ENCODE data around the gene NHS. TPM values are rescaled to one million over a fixed set of nuclear protein-coding genes. Genes with fewer than 3 reads are reported as not detected.

NHS gene
- polyA plus RNA-seq, 1 donor (not counting 4 experiments of a cell fraction or from before 2014, with no cell fraction given): 5.4 TPM

DNA sequence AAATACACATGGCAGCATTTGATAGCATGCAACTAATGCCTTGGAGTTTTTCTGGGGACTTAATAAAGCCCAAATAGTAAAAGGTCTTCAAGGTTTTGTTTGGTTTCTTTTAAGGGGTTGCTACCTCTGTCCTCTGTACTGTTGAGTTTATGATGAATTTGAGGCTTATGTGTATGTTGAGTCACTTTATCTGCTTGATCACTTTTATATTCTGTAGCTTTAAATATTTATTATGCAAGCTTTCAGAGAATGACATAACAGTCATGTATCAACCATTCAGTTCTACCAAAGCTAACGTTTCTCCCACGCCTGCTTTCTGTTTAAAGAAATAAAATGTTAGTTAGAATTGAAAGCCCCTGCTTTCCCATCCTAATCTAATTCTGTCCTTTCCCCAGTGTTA is 122.2 kb downstream of the NHS start:
- DNase-seq (ENCODE audit: low read depth, low spot score) (no peak), FAIRE-seq (no peak)
- no peak overlapping the region for H3K4me2 ChIP-seq (ENCODE audit: control insufficient read depth, extremely low read depth, insufficient read depth, low read depth, low read length)
- H3K27me3 ChIP-seq (ENCODE audit: control insufficient read depth, extremely low read depth, insufficient read depth, low read length): peaks cover 4% of the 10 kb centered on the region
- no peak overlapping the region for H3K4me3 ChIP-seq (ENCODE audit: control insufficient read depth in 2 of 3, extremely low read depth in 1 of 3, insufficient read depth in 2 of 3, low read depth in 1 of 3, low read length in 3 of 3)
- dilution Hi-C loops (cut with MboI; ENCODE audit: extremely low pct_ligation_motif_present, low sequenced_read_pairs): no loop called here
- H3K27ac ChIP-seq (ENCODE audit: control insufficient read depth, insufficient read depth, low read length): no peak overlapping the region
- peaks cover 9% of the 10 kb centered on the region for H3K4me1 ChIP-seq (ENCODE audit: control insufficient read depth, extremely low read depth, insufficient read depth, low read length)
- no peak overlapping the region for H2AFZ ChIP-seq (ENCODE audit: control insufficient read depth, low read length)
- H3K9ac ChIP-seq (ENCODE audit: control insufficient read depth, extremely low read depth, insufficient read depth, low read length): no peak overlapping the region
- H3K9me3 ChIP-seq (ENCODE audit: control insufficient read depth, low read depth, low read length): no peaks in the 10 kb centered on the region
- no peaks in the 10 kb centered on the region for H3K36me3 ChIP-seq (ENCODE audit: control insufficient read depth in 2 of 2, extremely low read depth in 1 of 2, insufficient read depth in 2 of 2, low read length in 2 of 2)
- H3K79me2 ChIP-seq (ENCODE audit: control insufficient read depth, insufficient read depth, low read length): peaks cover 11% of the 10 kb centered on the region
- TF ChIP-seq EZH2 (IDR thresholded peaks at IDR 0.05; ENCODE audit: low read length): no peak
- TF ChIP-seq CTCF (optimal IDR thresholded peaks at IDR 0.05 in 1 of 3, IDR thresholded peaks at IDR 0.05 in 1 of 3, conservative IDR thresholded peaks at IDR 0.05 in 1 of 3; ENCODE audit: extremely low read depth in 1 of 3, insufficient read depth in 2 of 3, low read length in 3 of 3): no peak
- H4K20me1 ChIP-seq (ENCODE audit: control insufficient read depth, extremely low read depth, insufficient read depth, low read length): peaks cover 6% of the 10 kb centered on the region
- no peaks in the 10 kb centered on the region for H3K9me1 ChIP-seq (ENCODE audit: control insufficient read depth, extremely low read depth, insufficient read depth, low read length)

GRCh38 chrX:17499512-17499911 is 124.5 kb downstream of the NHS start:
- peaks cover 8% of the 10 kb centered on the region for H3K79me2 ChIP-seq (ENCODE audit: control insufficient read depth, insufficient read depth, low read length)
- no peak overlapping the region for H3K4me3 ChIP-seq (ENCODE audit: control insufficient read depth in 2 of 3, extremely low read depth in 1 of 3, insufficient read depth in 2 of 3, low read depth in 1 of 3, low read length in 3 of 3)
- H3K9me3 ChIP-seq (ENCODE audit: control insufficient read depth, low read depth, low read length): no peaks in the 10 kb centered on the region
- DNase-seq (ENCODE audit: low read depth, low spot score) (no peak), FAIRE-seq (no peak)
- H3K27ac ChIP-seq (ENCODE audit: control insufficient read depth, insufficient read depth, low read length): no peak overlapping the region
- peaks cover 6% of the 10 kb centered on the region for H4K20me1 ChIP-seq (ENCODE audit: control insufficient read depth, extremely low read depth, insufficient read depth, low read length)
- H3K4me2 ChIP-seq (ENCODE audit: control insufficient read depth, extremely low read depth, insufficient read depth, low read depth, low read length): no peak overlapping the region
- H3K9me1 ChIP-seq (ENCODE audit: control insufficient read depth, extremely low read depth, insufficient read depth, low read length): no peaks in the 10 kb centered on the region
- H2AFZ ChIP-seq (ENCODE audit: control insufficient read depth, low read length): no peak overlapping the region
- H3K9ac ChIP-seq (ENCODE audit: control insufficient read depth, extremely low read depth, insufficient read depth, low read length): no peak overlapping the region
- H3K27me3 ChIP-seq (ENCODE audit: control insufficient read depth, extremely low read depth, insufficient read depth, low read length): peaks cover 4% of the 10 kb centered on the region
- dilution Hi-C loops (cut with MboI; ENCODE audit: extremely low pct_ligation_motif_present, low sequenced_read_pairs): no loop called here
- no peak for TF ChIP-seq CTCF (optimal IDR thresholded peaks at IDR 0.05 in 1 of 3, IDR thresholded peaks at IDR 0.05 in 1 of 3, conservative IDR thresholded peaks at IDR 0.05 in 1 of 3; ENCODE audit: extremely low read depth in 1 of 3, insufficient read depth in 2 of 3, low read length in 3 of 3)
- TF ChIP-seq EZH2 (IDR thresholded peaks at IDR 0.05; ENCODE audit: low read length): no peak
- H3K36me3 ChIP-seq (ENCODE audit: control insufficient read depth in 2 of 2, extremely low read depth in 1 of 2, insufficient read depth in 2 of 2, low read length in 2 of 2): no peaks in the 10 kb centered on the region
- peaks cover 9% of the 10 kb centered on the region for H3K4me1 ChIP-seq (ENCODE audit: control insufficient read depth, extremely low read depth, insufficient read depth, low read length)
